H1 (cell line): ENCODE measurements around the gene CACNG6. TPM values are rescaled to one million over a fixed set of nuclear protein-coding genes. Genes with fewer than 3 reads are reported as not detected.

Experiments used
- CTCF ChIA-PET: fragments of 300-600 bp; sonication (Branson Sonifier 250); formaldehyde crosslinking; loops from one replicate; lab custom pipeline; 2021; ENCODE audit not compliant: partially characterized antibody; lab: Charles Lee
- POLR2A ChIA-PET: fragments of 300-600 bp; sonication (Branson Sonifier 250); formaldehyde crosslinking; loops from one replicate; lab custom pipeline; 2021; ENCODE audit warnings: inconsistent platforms; ENCODE audit not compliant: partially characterized antibody; lab: Charles Lee
- DNase-seq, 2 experiments: peaks; one replicate each; pipeline versions ENCODE4 v3.0.0 to v3.0.0-alpha.2; 2010 to 2022; ENCODE audit warnings: low spot score in 2 of 2, low read depth in 1 of 2, mixed read lengths in 1 of 2
- FAIRE-seq: peaks from 2 replicates; lab custom pipeline; 2011; peaks lifted over from hg19 to GRCh38; lab: Jason Lieb, UNC
- H2AFZ ChIP-seq: 2 replicates; pipeline ENCODE4 v1.8.1; 2012; ENCODE audit warnings: low read length, inconsistent platforms
- H2AK5ac ChIP-seq: 2 replicates; pipeline ENCODE4 v1.6.1; 2013; ENCODE audit warnings: low read depth, low read length
- H2BK120ac ChIP-seq: replicated peaks from 2 replicates; pipeline ENCODE3; 2013; ENCODE audit warnings: low read depth, low read length, inconsistent platforms
- H2BK12ac ChIP-seq: 2 replicates; pipeline ENCODE4 v1.6.1; 2013; ENCODE audit warnings: low read depth, low read length
- H2BK15ac ChIP-seq: 2 replicates; pipeline ENCODE4 v1.6.1; 2013; ENCODE audit warnings: low read length
- H2BK20ac ChIP-seq: 2 replicates; pipeline ENCODE4 v1.6.1; 2013; ENCODE audit warnings: low read length
- H2BK5ac ChIP-seq: 2 replicates; pipeline ENCODE4 v1.6.1; 2013; ENCODE audit warnings: low read depth, low read length
- H3K14ac ChIP-seq: 2 replicates; pipeline ENCODE4 v1.6.1; 2013; ENCODE audit warnings: inconsistent platforms; ENCODE audit not compliant: insufficient read length
- H3K18ac ChIP-seq: 2 replicates; pipeline ENCODE4 v1.6.1; 2013; ENCODE audit warnings: low read length; ENCODE audit errors: extremely low read depth
- H3K23ac ChIP-seq: 2 replicates; pipeline ENCODE4 v1.6.1; 2013; ENCODE audit warnings: inconsistent platforms; ENCODE audit not compliant: insufficient read length
- H3K23me2 ChIP-seq: 2 replicates; pipeline ENCODE4 v1.6.1; 2013; ENCODE audit warnings: low read depth, low read length
- H3K27ac ChIP-seq: 2 replicates; pipeline ENCODE4 v1.6.1; 2011; ENCODE audit warnings: low read depth, low read length, inconsistent platforms
- H3K27me3 ChIP-seq, 4 experiments: replicated peaks in 1 of 4; 1 replicate in 1 of 4; 2 replicates in 3 of 4; pipeline versions ENCODE4 v1.6.1 to v1.8.1; 2011 to 2013; ENCODE audit warnings: low read length in 3 of 4, mild to moderate bottlenecking in 3 of 4, inconsistent platforms in 2 of 4, mixed read lengths in 2 of 4, moderate library complexity in 1 of 4; ENCODE audit not compliant: control insufficient read depth in 3 of 4, insufficient read depth in 3 of 4; ENCODE audit errors: extremely low read depth in 1 of 4
- H3K36me3 ChIP-seq, 4 experiments: 2 replicates each; pipeline versions ENCODE4 v1.6.1 to v1.8.1; 2011 to 2013; ENCODE audit warnings: mild to moderate bottlenecking in 4 of 4, low read length in 3 of 4, moderate library complexity in 2 of 4, control low read depth in 1 of 4, inconsistent platforms in 1 of 4; ENCODE audit not compliant: insufficient read depth in 4 of 4, control insufficient read depth in 2 of 4
- H3K4ac ChIP-seq: replicated peaks from 2 replicates; pipeline ENCODE3; 2013; ENCODE audit warnings: low read length, low read depth, mixed read lengths, inconsistent platforms; ENCODE audit not compliant: insufficient read length
- H3K4me1 ChIP-seq, 4 experiments: replicated peaks in 1 of 4; 1 replicate in 1 of 4; 2 replicates in 3 of 4; pipeline versions ENCODE4 v1.6.1 to v1.8.1; 2011 to 2013; ENCODE audit warnings: low read length in 3 of 4, inconsistent platforms in 2 of 4, mixed read lengths in 1 of 4; ENCODE audit not compliant: insufficient read depth in 4 of 4, control insufficient read depth in 3 of 4
- H3K4me2 ChIP-seq, 2 experiments: 2 replicates each; pipeline versions ENCODE4 v1.6.1 to v1.8.1; 2011 to 2013; ENCODE audit warnings: low read depth in 2 of 2, low read length in 2 of 2, control low read depth in 1 of 2, inconsistent platforms in 1 of 2, mild to moderate bottlenecking in 1 of 2; ENCODE audit not compliant: insufficient read depth in 1 of 2
- H3K4me3 ChIP-seq, 4 experiments: fragments of 200-600, 300-600 bp in 1 of 4; sonication (generic), shearing (Covaris generic), sonication (Bioruptor Twin) in 1 of 4; 2 replicates each; pipeline versions ENCODE4 v1.5.1 to v1.8.1; 2011 to 2016; ENCODE audit warnings: low read length in 4 of 4, low read depth in 3 of 4, control low read depth in 2 of 4, inconsistent platforms in 2 of 4, mild to moderate bottlenecking in 2 of 4, mixed read lengths in 1 of 4, moderate library complexity in 1 of 4; ENCODE audit not compliant: insufficient read depth in 2 of 4; ENCODE audit errors: extremely low read depth in 1 of 4
- H3K56ac ChIP-seq: replicated peaks from 2 replicates; pipeline ENCODE3; 2013; ENCODE audit warnings: low read depth, mild to moderate bottlenecking, mixed read lengths, low read length, inconsistent platforms; ENCODE audit not compliant: insufficient read length
- H3K79me1 ChIP-seq: 2 replicates; pipeline ENCODE4 v1.6.1; 2013; ENCODE audit warnings: low read depth, low read length, control low read depth
- H3K79me2 ChIP-seq, 2 experiments: 2 replicates each; pipeline versions ENCODE4 v1.6.1 to v1.8.1; 2012 to 2013; ENCODE audit warnings: low read length in 2 of 2, mild to moderate bottlenecking in 2 of 2, inconsistent platforms in 1 of 2; ENCODE audit not compliant: insufficient read depth in 2 of 2, control insufficient read depth in 1 of 2
- H3K9ac ChIP-seq, 4 experiments: replicated peaks in 1 of 4; 1 replicate in 1 of 4; 2 replicates in 3 of 4; pipeline versions ENCODE4 v1.6.1 to v1.8.1; 2011 to 2013; ENCODE audit warnings: low read depth in 3 of 4, low read length in 3 of 4, control low read depth in 2 of 4, mild to moderate bottlenecking in 2 of 4, moderate library complexity in 2 of 4, inconsistent platforms in 1 of 4; ENCODE audit errors: extremely low read depth in 1 of 4
- H3K9me3 ChIP-seq, 2 experiments: 2 replicates each; pipeline versions ENCODE4 v1.6.1 to v1.8.1; 2012 to 2013; ENCODE audit warnings: mild to moderate bottlenecking in 2 of 2, moderate library complexity in 2 of 2, control low read depth in 1 of 2, inconsistent platforms in 1 of 2, low read depth in 1 of 2, low read length in 1 of 2, mixed read lengths in 1 of 2; ENCODE audit not compliant: insufficient read depth in 2 of 2
- H4K20me1 ChIP-seq, 2 experiments: replicated peaks in 1 of 2; 2 replicates each; pipeline versions ENCODE3 to v1.8.1; 2011 to 2013; ENCODE audit warnings: inconsistent platforms in 2 of 2, low read length in 2 of 2, mild to moderate bottlenecking in 1 of 2; ENCODE audit not compliant: insufficient read depth in 2 of 2, control insufficient read depth in 1 of 2
- H4K5ac ChIP-seq: 2 replicates; pipeline ENCODE4 v1.6.1; 2013; ENCODE audit warnings: low read length, low read depth, mixed read lengths, inconsistent platforms; ENCODE audit not compliant: insufficient read length
- H4K8ac ChIP-seq: 2 replicates; pipeline ENCODE4 v1.8.0; 2013; ENCODE audit warnings: mild to moderate bottlenecking, moderate library complexity, low read length, inconsistent platforms; ENCODE audit not compliant: insufficient read depth; ENCODE audit errors: extremely low read depth
- H4K91ac ChIP-seq: replicated peaks from 2 replicates; pipeline ENCODE3; 2013; ENCODE audit warnings: low read length, mixed read lengths, inconsistent platforms; ENCODE audit not compliant: insufficient read length
- NANOG ChIP-seq: IDR thresholded peaks from 2 replicates; pipeline ENCODE4 v1.6.1; 2011; ENCODE audit warnings: low read length, low read depth, mild to moderate bottlenecking, inconsistent platforms; ENCODE audit not compliant: insufficient read depth, poor library complexity, severe bottlenecking
- RAD21 ChIP-seq, 2 experiments: IDR thresholded peaks in 1 of 2; conservative IDR thresholded peaks in 1 of 2; 2 replicates each; pipeline ENCODE4 v1.6.1; 2011; ENCODE audit warnings: low read depth in 2 of 2, low read length in 2 of 2, improper control_type of control experiment in 1 of 2, inconsistent platforms in 1 of 2, mild to moderate bottlenecking in 1 of 2, moderate library complexity in 1 of 2
- WGBS, 2 experiments: shearing (Covaris generic) in 1 of 2; methylation state at CpG; one replicate each; pipeline versions ENCODE4 v1.1.6 to v1.1.7; 2013 to 2015; ENCODE audit warnings: low lambda C conversion rate in 2 of 2, mixed read lengths in 2 of 2, inconsistent platforms in 1 of 2, low coverage in 1 of 2, missing lambda C conversion rate in 1 of 2; ENCODE audit not compliant: insufficient replicate concordance in 2 of 2, insufficient coverage in 1 of 2, insufficient read length in 1 of 2; ENCODE audit errors: extremely low coverage in 1 of 2, missing lambda C conversion rate in 1 of 2; 5-methylcytosine and 5-hydroxymethylcytosine counted together
- polyA plus RNA-seq, 7 experiments: library from polyadenylated mRNA; depleted of rRNA in 3 of 7; stranded (reverse) in 5 of 7; unstranded in 2 of 7; fragments of >200 nt in 5 of 7; fragments of 200-250 nt in 2 of 7; gene quantifications; 1 replicate in 5 of 7; 2 replicates in 1 of 7; 4 replicates in 1 of 7; pipeline versions ENCODE4 v1.2.1 to v1.2.3, GENCODE V29; 2011 to 2013; ENCODE audit warnings: missing spikeins in 2 of 7, mixed read lengths in 2 of 7
- total RNA-seq: library from RNA; stranded (reverse); fragmentation: NEBNext Ultra II Directional; extraction: Animal tissue kit (Norgen Biotek cat#: 25700); gene quantifications from 2 replicates; pipeline ENCODE4 v1.2.1, GENCODE V29; 2021
- TF ChIP-seq, protein P1 (sequence below), 3 experiments: IDR thresholded peaks; 1 replicate in 2 of 3; 2 replicates in 1 of 3; pipeline versions ENCODE4 v1.5.1 to v1.6.1; 2011; ENCODE audit warnings: low read length in 3 of 3, mild to moderate bottlenecking in 3 of 3, inconsistent platforms in 2 of 3, low read depth in 1 of 3, moderate library complexity in 1 of 3; ENCODE audit not compliant: insufficient read depth in 1 of 3; ENCODE audit errors: control extremely low read depth in 1 of 3

The CACNG6 gene
- total and polyA plus RNA-seq, 2 of the 8 experiments (the other 6 are each of a cell fraction or from before 2014, with no cell fraction given): 1.2 to 1.6 TPM

DNA sequence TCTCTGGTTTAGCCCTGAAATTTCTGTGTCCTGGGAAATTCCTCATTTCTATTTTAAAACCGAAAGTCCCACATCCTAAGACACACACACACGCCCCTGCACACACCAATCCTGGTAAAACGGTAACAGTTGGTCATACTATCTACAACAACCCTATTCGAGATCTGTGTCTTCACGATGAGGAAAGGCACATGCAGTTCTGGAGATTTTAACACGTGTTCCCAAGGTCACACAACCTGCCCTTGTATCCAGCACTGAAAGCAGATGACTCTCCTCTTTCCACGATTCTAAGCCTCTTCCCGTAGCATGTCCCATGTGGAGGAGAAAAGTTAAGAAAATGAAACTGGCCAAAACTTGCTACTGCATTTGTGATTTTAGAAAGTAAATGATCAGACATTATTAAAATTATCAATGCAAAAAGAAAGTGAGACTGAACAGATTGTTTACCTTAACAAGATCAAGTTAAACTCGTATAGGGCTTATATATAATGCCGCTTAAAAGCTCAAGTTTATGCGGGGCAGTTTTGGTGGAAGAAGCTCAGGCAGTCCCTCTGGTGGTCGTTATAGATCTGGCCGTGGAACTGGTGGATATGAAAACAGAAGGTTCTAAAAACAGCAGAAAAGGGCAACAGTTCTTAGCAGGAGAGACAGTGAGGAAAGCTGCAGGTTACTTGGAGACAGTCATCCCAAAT, 39.6 kb downstream of the CACNG6 start:
- H3K79me2 ChIP-seq: no peaks in the 10 kb centered on the region
- H3K14ac ChIP-seq: no peak overlapping the region
- ChIA-PET POLR2A (interaction anchor here (0.7 to 1.0 kb wide), 4 partner anchors 12 to 248 kb away, joined by 3 to 4 read pairs (median 4); no protein-coding TSS in a partner anchor), CTCF (interaction anchor here (0.6 to 6.2 kb wide), 20 partner anchors 9 to 259 kb away, joined by 3 to 36 read pairs (median 4); partner anchors contain the start of gene VSTM1)
- H2AFZ ChIP-seq: no peak overlapping the region
- 0 out of 2 replicates have a peak overlapping the region, but pooled peaks have one; percentile 3 for H2AK5ac ChIP-seq
- no peak overlapping the region for H3K4me2 ChIP-seq
- H2BK20ac ChIP-seq: 0 out of 2 replicates have a peak overlapping the region, but pooled peaks have one; percentile 10
- no peak overlapping the region for H4K5ac ChIP-seq
- TF ChIP-seq NANOG (no peak), RAD21 (IDR thresholded peaks at IDR 0.05 in 1 of 2, conservative IDR thresholded peaks at IDR 0.05 in 1 of 2; ENCODE audit: low read depth in 2 of 2, low read length in 2 of 2) (peak; percentile 33 to 50)
- TF ChIP-seq, protein P1, sequence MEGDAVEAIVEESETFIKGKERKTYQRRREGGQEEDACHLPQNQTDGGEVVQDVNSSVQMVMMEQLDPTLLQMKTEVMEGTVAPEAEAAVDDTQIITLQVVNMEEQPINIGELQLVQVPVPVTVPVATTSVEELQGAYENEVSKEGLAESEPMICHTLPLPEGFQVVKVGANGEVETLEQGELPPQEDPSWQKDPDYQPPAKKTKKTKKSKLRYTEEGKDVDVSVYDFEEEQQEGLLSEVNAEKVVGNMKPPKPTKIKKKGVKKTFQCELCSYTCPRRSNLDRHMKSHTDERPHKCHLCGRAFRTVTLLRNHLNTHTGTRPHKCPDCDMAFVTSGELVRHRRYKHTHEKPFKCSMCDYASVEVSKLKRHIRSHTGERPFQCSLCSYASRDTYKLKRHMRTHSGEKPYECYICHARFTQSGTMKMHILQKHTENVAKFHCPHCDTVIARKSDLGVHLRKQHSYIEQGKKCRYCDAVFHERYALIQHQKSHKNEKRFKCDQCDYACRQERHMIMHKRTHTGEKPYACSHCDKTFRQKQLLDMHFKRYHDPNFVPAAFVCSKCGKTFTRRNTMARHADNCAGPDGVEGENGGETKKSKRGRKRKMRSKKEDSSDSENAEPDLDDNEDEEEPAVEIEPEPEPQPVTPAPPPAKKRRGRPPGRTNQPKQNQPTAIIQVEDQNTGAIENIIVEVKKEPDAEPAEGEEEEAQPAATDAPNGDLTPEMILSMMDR (IDR thresholded peaks at IDR 0.05; ENCODE audit: control extremely low read depth in 1 of 3, insufficient read depth in 1 of 3, low read depth in 1 of 3, low read length in 3 of 3): peak; percentile 24 to 58 (median 44)
- TF ChIP-seq, all 59 proteins: peak for 2
- H2BK5ac ChIP-seq: peak overlapping the region; percentile 60; the same call in 1 of the 2 replicates
- H2BK120ac ChIP-seq: peak overlapping the region; percentile 88
- no peaks in the 10 kb centered on the region for H3K23me2 ChIP-seq
- WGBS, 2 experiments: 69% methylated on average over 13 of the region's 13 CpGs; no CpG with 5 or more reads in 1 of the 2 experiments
- H3K79me1 ChIP-seq: no peaks in the 10 kb centered on the region
- no peak overlapping the region for H2BK15ac ChIP-seq
- no peak overlapping the region for H3K56ac ChIP-seq
- H3K23ac ChIP-seq: no peak overlapping the region
- H4K91ac ChIP-seq: peak overlapping the region; percentile 93
- H3K4me3 ChIP-seq: no peak overlapping the region
- no peaks in the 10 kb centered on the region for H3K36me3 ChIP-seq
- peak; percentile 66 for FAIRE-seq
- no peaks in the 10 kb centered on the region for H3K9me3 ChIP-seq
- no peak for DNase-seq
- no peak overlapping the region for H4K8ac ChIP-seq
- no peak overlapping the region for H3K27ac ChIP-seq
- H3K4ac ChIP-seq: peak overlapping the region; percentile 94
- H3K18ac ChIP-seq: no peak overlapping the region
- no peaks in the 10 kb centered on the region for H3K27me3 ChIP-seq
- peaks cover 2 to 9% (median 5%) of the 10 kb centered on the region in 4 experiments; a peak in 6 of 7 replicates for H3K4me1 ChIP-seq
- H4K20me1 ChIP-seq: no peaks in the 10 kb centered on the region
- peak overlapping the region in 1 of 4 experiments; percentile 10; a peak in 1 of 7 replicates for H3K9ac ChIP-seq
- H2BK12ac ChIP-seq: peak overlapping the region; percentile 55
